22Rv1 (cell line): ENCODE results near the gene RYR2.

Experiments
- ZFX ChIP-seq: fragments of 450-650 bp; IDR thresholded peaks from 2 replicates; pipeline ENCODE4 v1.6.1; 2017; ENCODE audit warnings: antibody characterized with exemption, borderline replicate concordance
- TF ChIP-seq, protein P1 (sequence below): fragments of 450-650 bp; IDR thresholded peaks from 2 replicates; pipeline ENCODE4 v1.5.1; 2017; ENCODE audit warnings: mild to moderate bottlenecking

- TF ChIP-seq, protein P1, sequence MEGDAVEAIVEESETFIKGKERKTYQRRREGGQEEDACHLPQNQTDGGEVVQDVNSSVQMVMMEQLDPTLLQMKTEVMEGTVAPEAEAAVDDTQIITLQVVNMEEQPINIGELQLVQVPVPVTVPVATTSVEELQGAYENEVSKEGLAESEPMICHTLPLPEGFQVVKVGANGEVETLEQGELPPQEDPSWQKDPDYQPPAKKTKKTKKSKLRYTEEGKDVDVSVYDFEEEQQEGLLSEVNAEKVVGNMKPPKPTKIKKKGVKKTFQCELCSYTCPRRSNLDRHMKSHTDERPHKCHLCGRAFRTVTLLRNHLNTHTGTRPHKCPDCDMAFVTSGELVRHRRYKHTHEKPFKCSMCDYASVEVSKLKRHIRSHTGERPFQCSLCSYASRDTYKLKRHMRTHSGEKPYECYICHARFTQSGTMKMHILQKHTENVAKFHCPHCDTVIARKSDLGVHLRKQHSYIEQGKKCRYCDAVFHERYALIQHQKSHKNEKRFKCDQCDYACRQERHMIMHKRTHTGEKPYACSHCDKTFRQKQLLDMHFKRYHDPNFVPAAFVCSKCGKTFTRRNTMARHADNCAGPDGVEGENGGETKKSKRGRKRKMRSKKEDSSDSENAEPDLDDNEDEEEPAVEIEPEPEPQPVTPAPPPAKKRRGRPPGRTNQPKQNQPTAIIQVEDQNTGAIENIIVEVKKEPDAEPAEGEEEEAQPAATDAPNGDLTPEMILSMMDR, result peak; percentile 65
- no peak for TF ChIP-seq ZFX
Measured at GRCh38 chr1:237570530-237570929, 528.5 kb downstream of the RYR2 start.
